ENCODE measurements around the gene FXYD6.

GRCh38 chr11:117859061-117859460 lies 17.4 kb downstream of the FXYD6 start:
- TF ChIP-seq GATA3 (IDR thresholded peaks at IDR 0.05; ENCODE audit: low read depth, low read length) (no peak), GATA2 (IDR thresholded peaks at IDR 0.05; ENCODE audit: low read depth, low read length) (no peak)
